Measurements from ENCODE around the gene ZNF22. TPM values are rescaled to one million over a fixed set of nuclear protein-coding genes. Genes with fewer than 3 reads are reported as not detected.
A peak's percentile ranks its signal among the peaks of the same experiment; 100 is the strongest.

Gene ZNF22
- total RNA-seq, 1 donor from 2014 or later, result 1.6 TPM

GRCh38 chr10:44966129-44966815 is 34.5 kb upstream of the ZNF22 start:
- H3K4me3 ChIP-seq, result no peak overlapping the region
- peaks cover 29 to 51% of the 10 kb centered on the region in 2 donors for H3K4me1 ChIP-seq
- H3K27me3 ChIP-seq, result no peaks in the 10 kb centered on the region
- no peak for TF ChIP-seq CTCF (IDR thresholded peaks at IDR 0.05)
- intact Hi-C loops (cut with DNase I), result no loop called here
- H3K27ac ChIP-seq, result peak overlapping the region; percentile 38 to 82
- no peaks in the 10 kb centered on the region for H3K9me3 ChIP-seq
- peaks cover 4 to 18% of the 10 kb centered on the region in 2 donors for H3K36me3 ChIP-seq
- peak in 1 of 2 donors; percentile 54 for DNase-seq (ENCODE audit: low spot score in 2 of 2)

- H3K9me3 ChIP-seq, result no peaks in the 10 kb centered on the region
- no peak overlapping the region for H3K4me3 ChIP-seq
- peak in 1 of 3 experiments; percentile 12 for TF ChIP-seq CTCF (IDR thresholded peaks at IDR 0.05)
- H3K36me3 ChIP-seq, result peaks cover 10 to 25% of the 10 kb centered on the region in 2 donors
- peak in 1 of 2 donors; percentile 56 for DNase-seq (ENCODE audit: low spot score in 2 of 2)
- peaks cover 29 to 49% of the 10 kb centered on the region in 2 donors for H3K4me1 ChIP-seq
- H3K27ac ChIP-seq, result peak overlapping the region; percentile 38 to 44
- no peaks in the 10 kb centered on the region for H3K27me3 ChIP-seq
- intact Hi-C loops (cut with DNase I), result no loop called here
Observed at GRCh38 chr10:44966816-44967509, 33.8 kb upstream of the ZNF22 start.

GRCh38 chr10:44967616-44968015 is 33.1 kb upstream of the ZNF22 start:
- TF ChIP-seq CTCF (IDR thresholded peaks at IDR 0.05), result no peak
- Histone ChIP-seq H3K4me1 (peaks cover 29 to 47% of the 10 kb centered on the region in 2 donors), H3K4me3 (no peak overlapping the region), H3K9me3 (no peaks in the 10 kb centered on the region), H3K27me3 (no peaks in the 10 kb centered on the region), H3K36me3 (peaks cover 10 to 32% of the 10 kb centered on the region in 2 donors), H3K27ac (peak overlapping the region; percentile 36 to 44)
- intact Hi-C loops (cut with DNase I), result no loop called here
- peak in 1 of 2 donors; percentile 67 for DNase-seq (ENCODE audit: low spot score in 2 of 2)

- Histone ChIP-seq H3K27ac (peak overlapping the region; percentile 36 to 44), H3K9me3 (no peaks in the 10 kb centered on the region), H3K4me1 (peaks cover 29 to 47% of the 10 kb centered on the region in 2 donors), H3K27me3 (no peaks in the 10 kb centered on the region), H3K36me3 (peaks cover 10 to 32% of the 10 kb centered on the region in 2 donors), H3K4me3 (no peak overlapping the region)
- DNase-seq (ENCODE audit: low spot score in 2 of 2), result peak; percentile 65 to 87
- TF ChIP-seq CTCF (IDR thresholded peaks at IDR 0.05), result no peak
- intact Hi-C loops (cut with DNase I), result no loop called here
Observed at GRCh38 chr10:44968091-44968490, 32.6 kb upstream of the ZNF22 start.

GRCh38 chr10:44968500-44969400 is 32.0 kb upstream of the ZNF22 start:
- intact Hi-C loops (cut with DNase I), result no loop called here
- DNase-seq (ENCODE audit: low spot score in 2 of 2), result peak in 1 of 2 donors; percentile 63
- no peaks in the 10 kb centered on the region for H3K9me3 ChIP-seq
- no peak for TF ChIP-seq CTCF (IDR thresholded peaks at IDR 0.05)
- no peak overlapping the region for H3K4me3 ChIP-seq
- H3K4me1 ChIP-seq, result peaks cover 23 to 40% of the 10 kb centered on the region in 2 donors
- no peaks in the 10 kb centered on the region for H3K27me3 ChIP-seq
- H3K36me3 ChIP-seq, result peaks cover 10 to 32% of the 10 kb centered on the region in 2 donors
- peak overlapping the region; percentile 36 to 44 for H3K27ac ChIP-seq
